Osteocyte (in vitro differentiated cells): ENCODE results near the gene TARS3. TPM values are rescaled to one million over a fixed set of nuclear protein-coding genes. Genes with fewer than 3 reads are reported as not detected.

ENCODE experiments used
- DNase-seq: peaks from one replicate; pipeline ENCODE4 v3.0.0; 2021; ENCODE audit warnings: mixed read lengths; ENCODE audit not compliant: unreplicated experiment; ENCODE audit errors: extremely low spot score
- H3K27ac Mint-ChIP-seq: one replicate; pipeline ENCODE4 v1.8.0; 2021; ENCODE audit warnings: mild to moderate bottlenecking, mixed read lengths; ENCODE audit not compliant: unreplicated experiment
- H3K27me3 Mint-ChIP-seq: one replicate; pipeline ENCODE4 v1.8.0; 2021; ENCODE audit warnings: mixed read lengths; ENCODE audit not compliant: unreplicated experiment
- H3K36me3 Mint-ChIP-seq: one replicate; pipeline ENCODE4 v1.8.0; 2021; ENCODE audit warnings: mixed read lengths; ENCODE audit not compliant: unreplicated experiment
- H3K4me1 Mint-ChIP-seq: one replicate; pipeline ENCODE4 v1.8.0; 2021; ENCODE audit warnings: mixed read lengths; ENCODE audit not compliant: unreplicated experiment
- H3K4me3 Mint-ChIP-seq: one replicate; pipeline ENCODE4 v1.8.0; 2021; ENCODE audit warnings: mild to moderate bottlenecking, moderate library complexity, mixed read lengths; ENCODE audit not compliant: unreplicated experiment
- H3K9me3 Mint-ChIP-seq: one replicate; pipeline ENCODE4 v1.8.0; 2021; ENCODE audit warnings: mixed read lengths; ENCODE audit not compliant: unreplicated experiment
- CTCF ChIP-seq: fragments of 200-600 bp; sonication (generic); IDR thresholded peaks from 2 replicates; pipeline ENCODE4 v1.5.0; 2021; ENCODE audit warnings: antibody characterized with exemption, mild to moderate bottlenecking, moderate library complexity
- total RNA-seq: library from RNA; stranded (reverse); gene quantifications from 2 replicates; pipeline ENCODE4 v1.2.1, GENCODE V29; 2021

Gene TARS3
- total RNA-seq, 1 donor from 2014 or later, result 16.0 TPM

DNA sequence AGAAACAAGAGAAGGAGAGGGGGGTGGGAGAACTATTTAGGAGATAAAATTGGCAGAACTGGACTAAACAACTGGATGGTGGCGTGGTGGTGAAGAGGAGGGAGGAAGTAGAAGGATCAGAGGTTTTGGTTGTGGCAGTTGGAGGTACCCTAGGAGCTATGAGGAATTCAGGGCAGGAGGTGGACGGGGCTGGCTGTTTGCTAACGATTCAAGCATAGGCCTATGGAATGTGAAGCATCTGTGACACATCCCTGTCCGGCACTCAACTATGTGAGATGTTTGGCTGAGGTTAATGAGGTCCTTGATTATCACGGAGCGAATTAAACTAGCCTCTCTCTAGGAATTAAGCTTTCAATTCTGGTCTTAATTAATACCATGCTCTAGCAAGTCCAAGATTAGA, 13.5 kb downstream of the TARS3 start:
- no peaks in the 10 kb centered on the region for H3K27me3 Mint-ChIP-seq
- peaks cover 6% of the 10 kb centered on the region for H3K4me1 Mint-ChIP-seq
- no peak overlapping the region for H3K27ac Mint-ChIP-seq
- H3K9me3 Mint-ChIP-seq, result no peaks in the 10 kb centered on the region
- peaks cover 44% of the 10 kb centered on the region for H3K36me3 Mint-ChIP-seq
- no peak for TF ChIP-seq CTCF
- no peak overlapping the region for H3K4me3 Mint-ChIP-seq
- no peak for DNase-seq

- DNase-seq, result no peak
- Mint-ChIP-seq H3K27me3 (no peaks in the 10 kb centered on the region), H3K4me1 (peaks cover 6% of the 10 kb centered on the region), H3K9me3 (no peaks in the 10 kb centered on the region), H3K27ac (no peak overlapping the region), H3K4me3 (no peak overlapping the region), H3K36me3 (peaks cover 52% of the 10 kb centered on the region)
- TF ChIP-seq CTCF, result no peak
Measured at GRCh38 chr15:101709466-101709865, 14.8 kb downstream of the TARS3 start.

DNA sequence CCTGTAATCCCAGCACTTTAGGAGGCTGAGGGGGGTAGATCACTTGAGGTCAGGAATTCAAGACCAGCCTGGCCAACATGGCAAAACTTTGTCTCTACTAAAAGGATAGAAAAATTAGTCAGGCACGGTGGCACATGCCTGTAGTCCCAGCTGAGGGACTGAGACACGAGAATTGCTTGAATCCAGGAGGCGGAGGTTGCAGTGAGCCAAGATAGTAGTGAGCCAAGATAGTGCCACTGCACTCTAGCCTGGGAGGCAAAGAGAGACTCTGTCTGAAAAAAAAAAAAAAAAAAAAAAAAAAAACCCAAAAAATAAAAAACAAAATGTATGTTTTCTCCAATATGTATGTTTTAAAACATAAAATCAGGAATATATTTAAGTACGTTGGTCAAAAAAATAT, 16.3 kb downstream of the TARS3 start:
- Mint-ChIP-seq H3K27ac (no peak overlapping the region), H3K4me3 (no peak overlapping the region), H3K4me1 (peaks cover 6% of the 10 kb centered on the region), H3K27me3 (no peaks in the 10 kb centered on the region), H3K36me3 (peaks cover 46% of the 10 kb centered on the region), H3K9me3 (no peaks in the 10 kb centered on the region)
- TF ChIP-seq CTCF, result no peak
- DNase-seq, result no peak

- TF ChIP-seq CTCF, result no peak
- H3K9me3 Mint-ChIP-seq, result no peaks in the 10 kb centered on the region
- H3K4me3 Mint-ChIP-seq, result no peak overlapping the region
- no peaks in the 10 kb centered on the region for H3K4me1 Mint-ChIP-seq
- DNase-seq, result no peak
- no peaks in the 10 kb centered on the region for H3K27me3 Mint-ChIP-seq
- H3K36me3 Mint-ChIP-seq, result peaks cover 63% of the 10 kb centered on the region
- no peak overlapping the region for H3K27ac Mint-ChIP-seq
Measured at GRCh38 chr15:101702077-101702476, 22.2 kb downstream of the TARS3 start.

DNA sequence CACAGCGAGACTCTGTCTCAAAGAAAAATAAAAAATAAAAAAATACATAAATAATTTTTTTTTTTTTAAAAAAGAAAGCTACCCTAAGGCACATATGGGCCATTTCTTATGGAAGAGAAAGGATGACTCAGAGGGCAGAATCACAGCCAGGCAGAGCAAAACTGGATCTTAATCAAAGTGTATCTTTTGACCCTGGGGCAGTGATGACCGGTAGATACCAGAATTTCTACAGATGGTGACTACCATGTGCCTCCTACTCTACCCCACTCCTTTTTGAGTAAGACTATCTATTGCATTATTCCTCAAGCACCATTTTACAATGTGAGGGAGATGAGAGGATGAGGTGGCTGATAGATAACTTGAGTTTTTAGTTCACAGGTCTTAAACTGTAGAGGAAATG, 26.0 kb downstream of the TARS3 start:
- Mint-ChIP-seq H3K27ac (no peak overlapping the region), H3K4me1 (no peaks in the 10 kb centered on the region), H3K36me3 (peaks cover 61% of the 10 kb centered on the region), H3K4me3 (no peak overlapping the region), H3K9me3 (no peaks in the 10 kb centered on the region), H3K27me3 (no peaks in the 10 kb centered on the region)
- no peak for TF ChIP-seq CTCF
- peak; percentile 23 for DNase-seq
